Fibroblast of the aortic adventitia (primary cell): Measurements from ENCODE around the gene LRFN4. TPM values are rescaled to one million over a fixed set of nuclear protein-coding genes. Genes with fewer than 3 reads are reported as not detected.

Experiments
- DNase-seq: peaks from one replicate; pipeline ENCODE4 v3.0.0-alpha.2; 2010; ENCODE audit warnings: low read depth
- H3K4me3 ChIP-seq: 2 replicates; pipeline ENCODE4 v1.5.1; 2011; ENCODE audit warnings: low read depth, mild to moderate bottlenecking, control low read depth, low read length, moderate library complexity
- total RNA-seq: library from RNA; depleted of rRNA; stranded (reverse); fragments of >200 nt; gene quantifications from 2 replicates; pipeline ENCODE4 v1.2.3, GENCODE V29; 2012; ENCODE audit warnings: low replicate concordance
- TF ChIP-seq, protein P1 (sequence below): IDR thresholded peaks from 2 replicates; pipeline ENCODE4 v1.5.1; 2011; ENCODE audit warnings: mild to moderate bottlenecking, low read length, control low read depth, inconsistent platforms; ENCODE audit not compliant: insufficient read depth

The LRFN4 gene
- total RNA-seq, 1 donor = 25.8 TPM

DNA sequence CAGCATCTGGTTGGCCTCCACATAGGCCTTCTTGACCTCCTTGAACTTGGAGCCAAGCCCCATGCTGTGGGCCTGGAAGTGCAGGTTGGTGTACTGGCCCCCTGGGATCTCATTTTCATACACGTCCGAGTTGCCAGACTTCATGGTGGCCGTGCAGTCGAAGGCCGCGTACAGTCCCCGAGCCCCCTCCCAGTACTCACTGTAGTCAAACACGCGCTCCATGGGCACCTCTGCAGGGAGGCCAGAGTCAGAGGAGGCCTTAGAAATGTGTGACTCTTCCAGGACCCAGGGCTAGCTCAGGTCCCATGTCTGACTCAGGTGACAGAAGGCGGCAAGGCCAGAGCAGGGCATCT lies 6.7 kb upstream of the LRFN4 start:
- DNase-seq = no peak
- TF ChIP-seq, protein P1, sequence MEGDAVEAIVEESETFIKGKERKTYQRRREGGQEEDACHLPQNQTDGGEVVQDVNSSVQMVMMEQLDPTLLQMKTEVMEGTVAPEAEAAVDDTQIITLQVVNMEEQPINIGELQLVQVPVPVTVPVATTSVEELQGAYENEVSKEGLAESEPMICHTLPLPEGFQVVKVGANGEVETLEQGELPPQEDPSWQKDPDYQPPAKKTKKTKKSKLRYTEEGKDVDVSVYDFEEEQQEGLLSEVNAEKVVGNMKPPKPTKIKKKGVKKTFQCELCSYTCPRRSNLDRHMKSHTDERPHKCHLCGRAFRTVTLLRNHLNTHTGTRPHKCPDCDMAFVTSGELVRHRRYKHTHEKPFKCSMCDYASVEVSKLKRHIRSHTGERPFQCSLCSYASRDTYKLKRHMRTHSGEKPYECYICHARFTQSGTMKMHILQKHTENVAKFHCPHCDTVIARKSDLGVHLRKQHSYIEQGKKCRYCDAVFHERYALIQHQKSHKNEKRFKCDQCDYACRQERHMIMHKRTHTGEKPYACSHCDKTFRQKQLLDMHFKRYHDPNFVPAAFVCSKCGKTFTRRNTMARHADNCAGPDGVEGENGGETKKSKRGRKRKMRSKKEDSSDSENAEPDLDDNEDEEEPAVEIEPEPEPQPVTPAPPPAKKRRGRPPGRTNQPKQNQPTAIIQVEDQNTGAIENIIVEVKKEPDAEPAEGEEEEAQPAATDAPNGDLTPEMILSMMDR = no peak

DNA sequence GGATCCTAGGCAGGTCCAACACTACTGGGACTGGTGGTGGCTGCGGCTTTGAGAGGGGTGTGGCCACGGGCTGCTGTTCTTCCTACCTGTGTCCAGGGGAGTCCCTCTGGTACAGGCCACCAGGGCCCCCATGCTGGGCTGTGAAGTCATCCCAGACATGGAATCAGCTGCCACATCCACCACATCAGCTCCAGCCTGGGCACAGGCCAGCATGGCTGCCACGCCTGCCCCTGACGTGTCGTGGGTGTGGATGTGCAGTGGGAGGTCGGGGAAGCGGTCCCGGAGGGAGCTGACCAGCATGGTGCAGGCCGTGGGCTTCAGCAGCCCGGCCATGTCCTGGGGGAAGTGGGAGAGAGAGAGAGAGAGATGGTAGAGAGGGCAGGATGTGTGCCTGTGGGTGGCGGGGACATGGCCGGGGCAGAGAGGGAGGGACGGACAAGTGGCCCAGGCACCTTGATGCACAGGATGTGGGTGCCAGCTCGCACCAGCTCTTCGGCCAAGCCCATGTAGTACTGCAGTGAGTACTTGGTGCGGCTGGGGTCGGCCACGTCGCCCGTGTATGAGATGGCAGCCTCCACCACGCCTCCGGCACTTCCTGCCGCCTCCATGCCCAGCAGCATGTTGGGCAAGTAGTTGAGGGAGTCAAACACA lies 6.2 kb upstream of the LRFN4 start:
- TF ChIP-seq, protein P1 = no peak
- no peak for DNase-seq
- no peak overlapping the region for H3K4me3 ChIP-seq

More for the DNA sequence above, 6.7 kb upstream of the LRFN4 start:
- H3K4me3 ChIP-seq = no peak overlapping the region

DNA sequence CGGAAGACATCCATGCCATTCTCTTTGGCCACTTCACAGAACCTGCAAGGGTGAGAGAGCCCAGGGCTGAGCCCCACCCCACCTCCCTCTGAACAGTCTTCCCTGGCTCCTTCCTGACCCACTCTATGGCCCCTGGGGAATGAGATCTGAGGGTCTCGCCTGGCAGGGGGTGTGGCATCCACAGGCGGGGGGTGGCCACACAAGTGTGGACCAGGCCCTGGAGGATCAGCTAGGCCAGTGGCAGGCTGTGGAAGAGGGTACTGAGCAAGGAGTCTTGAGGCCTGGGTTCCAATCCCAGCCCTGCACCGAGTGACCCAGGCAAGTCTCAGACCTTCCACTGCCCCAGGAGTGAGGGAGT lies 5.6 kb upstream of the LRFN4 start:
- no peak for DNase-seq
- TF ChIP-seq, protein P1 = no peak
- no peak overlapping the region for H3K4me3 ChIP-seq

DNA sequence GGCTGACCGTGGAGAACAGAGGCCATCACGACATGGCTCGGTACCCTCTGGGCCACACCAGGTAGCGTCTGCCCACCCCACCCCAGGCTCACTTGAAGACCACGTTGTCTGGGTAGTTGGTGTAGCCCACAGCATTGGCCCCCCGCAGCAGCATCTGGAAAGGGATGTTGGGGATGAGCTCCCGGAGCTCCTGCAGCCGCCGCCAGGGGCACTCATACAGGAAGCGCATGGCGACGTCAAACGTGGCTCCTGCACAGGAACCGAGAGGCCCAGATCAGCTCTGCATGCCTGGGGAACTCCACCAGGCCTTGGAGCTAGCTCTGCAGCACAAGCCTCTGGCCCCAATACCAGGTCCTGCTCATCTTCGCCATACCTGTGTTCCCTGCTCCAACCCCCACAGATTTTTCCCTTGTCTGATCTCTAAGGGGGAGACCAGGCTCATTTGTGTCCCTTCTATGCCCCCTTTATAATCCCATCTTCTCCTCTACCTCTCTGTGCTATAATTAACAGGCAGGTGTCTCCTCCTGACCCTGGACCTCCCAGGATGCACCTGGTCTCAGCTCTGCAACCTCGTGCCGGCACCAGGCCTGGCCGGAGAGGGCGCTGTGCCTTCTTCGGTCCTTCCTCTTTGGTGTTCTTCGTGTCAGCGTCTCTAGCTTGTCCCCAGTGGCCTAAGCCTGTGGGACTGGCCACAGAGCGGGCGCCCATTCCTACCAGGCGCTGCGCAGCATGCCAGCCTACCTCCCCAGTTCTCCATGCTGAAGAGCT lies 5.0 kb upstream of the LRFN4 start:
- TF ChIP-seq, protein P1 = no peak
- no peak for DNase-seq
- H3K4me3 ChIP-seq = no peak overlapping the region

DNA sequence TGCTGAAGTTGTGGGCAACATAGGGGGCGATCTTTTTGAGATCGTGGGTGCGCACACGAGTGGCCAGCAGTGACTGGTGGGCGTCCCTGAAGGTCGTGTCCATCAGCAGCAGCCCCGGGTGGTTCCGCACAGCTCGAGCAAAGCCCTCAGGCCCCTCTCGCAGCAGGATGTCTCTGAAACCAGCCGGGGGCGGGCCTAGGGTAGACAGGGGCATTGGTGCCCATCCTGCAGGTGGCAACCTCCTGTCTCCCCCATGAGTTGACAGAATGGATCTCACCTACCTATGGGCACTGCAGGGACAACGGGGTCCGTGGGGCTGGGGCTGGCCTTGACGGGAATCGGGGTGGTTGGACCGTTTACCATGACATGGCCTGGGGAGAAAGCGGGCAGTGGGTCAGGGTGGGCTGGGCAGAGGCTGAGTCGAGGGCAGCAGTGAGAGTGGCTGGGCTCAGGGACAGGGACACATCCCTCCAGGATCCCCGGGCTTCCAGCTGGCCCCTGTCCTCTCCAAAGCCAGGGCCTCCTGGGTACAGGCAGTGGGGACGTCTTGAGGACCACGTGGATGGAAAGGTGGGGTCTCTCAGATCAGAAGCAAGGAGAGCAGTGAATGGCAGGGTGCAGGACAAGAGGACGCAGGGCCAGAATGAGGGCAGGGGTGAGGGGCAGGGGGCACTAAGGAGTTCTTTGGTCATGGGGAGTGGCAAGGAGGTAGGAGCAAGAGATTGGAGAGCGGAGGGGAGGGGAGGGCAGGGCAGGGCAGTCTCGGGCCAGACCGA lies 4.2 kb upstream of the LRFN4 start:
- TF ChIP-seq, protein P1 = no peak
- no peak overlapping the region for H3K4me3 ChIP-seq
- DNase-seq = no peak

DNA sequence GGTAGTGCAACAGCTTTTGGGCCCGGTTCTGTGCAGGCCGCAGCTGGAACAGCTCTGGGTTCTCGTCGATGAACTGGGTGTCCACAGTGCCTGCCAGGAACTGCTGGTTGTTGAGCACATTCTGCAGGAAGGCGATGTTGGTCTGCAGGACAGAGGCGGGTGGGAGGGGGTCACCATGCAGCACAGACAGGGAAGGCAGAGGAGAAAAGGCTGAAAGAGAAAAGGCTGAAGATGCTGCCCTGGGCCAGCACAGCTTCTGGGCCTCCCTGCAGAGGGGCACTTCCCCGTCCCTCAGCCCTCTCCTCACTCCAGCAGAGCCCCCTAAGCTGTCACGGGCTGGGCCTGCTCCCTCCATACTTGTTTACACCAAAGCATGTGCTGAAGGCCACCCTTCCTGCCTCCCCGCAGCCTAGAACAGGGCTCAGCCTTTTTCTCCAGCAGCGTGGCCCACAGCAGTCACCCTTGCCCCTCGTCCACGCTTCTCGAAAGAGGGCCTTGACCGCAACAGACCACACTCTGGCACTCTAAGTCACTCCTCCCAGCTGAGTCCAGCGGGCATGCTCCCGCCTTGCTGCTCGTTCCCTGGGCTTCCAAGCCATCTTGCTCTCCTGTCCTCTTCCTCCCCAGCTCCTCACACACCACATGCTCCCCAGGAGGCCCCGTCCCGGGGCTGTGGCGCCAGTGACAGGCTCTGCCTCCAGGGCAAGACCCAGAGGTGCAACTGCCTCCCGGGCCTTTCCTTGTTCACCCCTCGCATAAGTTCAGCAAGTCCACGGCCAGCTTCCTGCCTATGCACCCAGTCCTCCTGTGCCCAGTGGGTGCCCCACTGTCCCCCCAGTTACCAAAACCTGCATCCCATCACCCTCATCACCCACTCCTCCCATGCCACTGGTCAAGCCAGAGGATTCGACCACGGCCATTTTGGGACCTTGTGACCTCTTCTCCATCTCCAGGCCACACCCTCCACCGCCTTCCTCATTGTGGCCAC lies 3.3 kb upstream of the LRFN4 start:
- H3K4me3 ChIP-seq = no peak overlapping the region
- TF ChIP-seq, protein P1 = no peak
- no peak for DNase-seq
